ENCODE results near the gene FAM25A.
"Not testable (repeated sequence)": the region's sequence is repeated elsewhere in the genome, so short reads cannot be mapped to it uniquely, and the experiment has no call there.

FAM25A gene

GRCh38 chr10:87020056-87020455 lies at the start of gene FAM25A:
Gene FAM25A, plus strand, starts transcription at chr10:87020294. Its CDS starts 31 bp downstream, at chr10:87020325.
- not testable (repeated sequence) for DNase-seq

- no peak for DNase-seq
Measured at GRCh38 chr10:86970982-86971231, 49.2 kb upstream of the FAM25A start.

- DNase-seq: peak; percentile 7
Measured at GRCh38 chr10:86971232-86971991, 48.7 kb upstream of the FAM25A start.

GRCh38 chr10:86972613-86973380 lies 47.3 kb upstream of the FAM25A start:
- DNase-seq: no peak

GRCh38 chr10:86974484-86974883 lies 45.6 kb upstream of the FAM25A start:
- DNase-seq: no peak

GRCh38 chr10:86976362-86977056 lies 43.6 kb upstream of the FAM25A start:
- DNase-seq: no peak

- not testable (repeated sequence) for DNase-seq
Measured at GRCh38 chr10:86978457-86978856, 41.6 kb upstream of the FAM25A start.

GRCh38 chr10:86979296-86979818 lies 40.7 kb upstream of the FAM25A start:
- DNase-seq: no peak

GRCh38 chr10:86979977-86980448 lies 40.1 kb upstream of the FAM25A start:
- DNase-seq: no peak

- DNase-seq: not testable (repeated sequence)
Measured at GRCh38 chr10:86981020-86981419, 39.1 kb upstream of the FAM25A start.

GRCh38 chr10:86981716-86982115 lies 38.4 kb upstream of the FAM25A start:
- no peak for DNase-seq

GRCh38 chr10:86984498-86984897 lies 35.6 kb upstream of the FAM25A start:
- DNase-seq: not testable (repeated sequence)

- DNase-seq: no peak
Measured at GRCh38 chr10:86988520-86988919, 31.6 kb upstream of the FAM25A start.

- DNase-seq: not testable (repeated sequence)
Measured at GRCh38 chr10:86991362-86991761, 28.7 kb upstream of the FAM25A start.

- DNase-seq: no peak
Measured at GRCh38 chr10:86992456-86992855, 27.6 kb upstream of the FAM25A start.

GRCh38 chr10:86992929-86993328 lies 27.2 kb upstream of the FAM25A start:
- no peak for DNase-seq

- not testable (repeated sequence) for DNase-seq
Measured at GRCh38 chr10:86999802-87000403, 20.2 kb upstream of the FAM25A start.

GRCh38 chr10:87000491-87000890 lies 19.6 kb upstream of the FAM25A start:
- DNase-seq: no peak

- not testable (repeated sequence) for DNase-seq
Measured at GRCh38 chr10:87007124-87007523, 13.0 kb upstream of the FAM25A start.

- not testable (repeated sequence) for DNase-seq
Measured at GRCh38 chr10:87007674-87008073, 12.4 kb upstream of the FAM25A start.

- DNase-seq: not testable (repeated sequence)
Measured at GRCh38 chr10:87008303-87008702, 11.8 kb upstream of the FAM25A start.

- DNase-seq: not testable (repeated sequence)
Measured at GRCh38 chr10:87009134-87009696, 10.9 kb upstream of the FAM25A start.

GRCh38 chr10:87013528-87013927 lies 6.6 kb upstream of the FAM25A start:
- DNase-seq: not testable (repeated sequence)
